Measurements from ENCODE around the gene INTS1.

DNA sequence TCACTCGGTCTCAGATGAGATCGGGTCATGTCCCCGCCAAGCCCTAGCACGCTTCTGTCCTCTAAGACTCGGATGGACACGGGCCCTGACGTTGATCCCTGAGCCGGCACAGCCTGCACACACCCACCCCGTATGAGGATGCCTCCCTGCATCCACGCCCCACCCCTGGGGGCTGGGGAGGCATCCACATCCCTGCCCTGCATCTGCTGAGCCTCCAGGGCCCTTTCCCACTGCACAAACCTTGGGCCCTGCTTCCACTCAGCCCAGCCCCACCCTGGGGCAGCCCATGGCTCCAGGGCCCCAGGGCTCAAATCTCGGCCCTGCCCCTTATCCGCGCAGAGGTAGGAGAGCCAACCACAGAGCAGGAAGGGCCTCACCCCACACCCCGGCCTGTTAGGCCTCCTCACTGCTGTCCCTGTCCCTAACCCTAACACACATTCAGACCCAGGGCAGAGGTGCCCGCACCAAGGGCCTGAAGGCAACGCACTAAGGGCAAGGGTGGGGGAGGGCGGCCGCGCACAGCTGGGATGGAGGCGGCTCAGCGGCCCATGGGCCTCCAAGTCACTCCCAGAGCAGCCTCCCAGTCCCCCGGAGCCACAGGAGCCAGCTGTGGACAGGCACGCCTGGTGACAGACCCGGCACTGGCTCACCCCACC, 35.4 kb downstream of the INTS1 start:
- TF ChIP-seq, protein P1, sequence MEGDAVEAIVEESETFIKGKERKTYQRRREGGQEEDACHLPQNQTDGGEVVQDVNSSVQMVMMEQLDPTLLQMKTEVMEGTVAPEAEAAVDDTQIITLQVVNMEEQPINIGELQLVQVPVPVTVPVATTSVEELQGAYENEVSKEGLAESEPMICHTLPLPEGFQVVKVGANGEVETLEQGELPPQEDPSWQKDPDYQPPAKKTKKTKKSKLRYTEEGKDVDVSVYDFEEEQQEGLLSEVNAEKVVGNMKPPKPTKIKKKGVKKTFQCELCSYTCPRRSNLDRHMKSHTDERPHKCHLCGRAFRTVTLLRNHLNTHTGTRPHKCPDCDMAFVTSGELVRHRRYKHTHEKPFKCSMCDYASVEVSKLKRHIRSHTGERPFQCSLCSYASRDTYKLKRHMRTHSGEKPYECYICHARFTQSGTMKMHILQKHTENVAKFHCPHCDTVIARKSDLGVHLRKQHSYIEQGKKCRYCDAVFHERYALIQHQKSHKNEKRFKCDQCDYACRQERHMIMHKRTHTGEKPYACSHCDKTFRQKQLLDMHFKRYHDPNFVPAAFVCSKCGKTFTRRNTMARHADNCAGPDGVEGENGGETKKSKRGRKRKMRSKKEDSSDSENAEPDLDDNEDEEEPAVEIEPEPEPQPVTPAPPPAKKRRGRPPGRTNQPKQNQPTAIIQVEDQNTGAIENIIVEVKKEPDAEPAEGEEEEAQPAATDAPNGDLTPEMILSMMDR (IDR thresholded peaks at IDR 0.05 in 4 of 5, conservative IDR thresholded peaks at IDR 0.05 in 1 of 5), result no peak
- TF ChIP-seq POLR2A (IDR thresholded peaks at IDR 0.05), result no peak

Data from gastrocnemius medialis (tissue), 4 donors.